ENCODE measurements around the gene TUT7.

DNA sequence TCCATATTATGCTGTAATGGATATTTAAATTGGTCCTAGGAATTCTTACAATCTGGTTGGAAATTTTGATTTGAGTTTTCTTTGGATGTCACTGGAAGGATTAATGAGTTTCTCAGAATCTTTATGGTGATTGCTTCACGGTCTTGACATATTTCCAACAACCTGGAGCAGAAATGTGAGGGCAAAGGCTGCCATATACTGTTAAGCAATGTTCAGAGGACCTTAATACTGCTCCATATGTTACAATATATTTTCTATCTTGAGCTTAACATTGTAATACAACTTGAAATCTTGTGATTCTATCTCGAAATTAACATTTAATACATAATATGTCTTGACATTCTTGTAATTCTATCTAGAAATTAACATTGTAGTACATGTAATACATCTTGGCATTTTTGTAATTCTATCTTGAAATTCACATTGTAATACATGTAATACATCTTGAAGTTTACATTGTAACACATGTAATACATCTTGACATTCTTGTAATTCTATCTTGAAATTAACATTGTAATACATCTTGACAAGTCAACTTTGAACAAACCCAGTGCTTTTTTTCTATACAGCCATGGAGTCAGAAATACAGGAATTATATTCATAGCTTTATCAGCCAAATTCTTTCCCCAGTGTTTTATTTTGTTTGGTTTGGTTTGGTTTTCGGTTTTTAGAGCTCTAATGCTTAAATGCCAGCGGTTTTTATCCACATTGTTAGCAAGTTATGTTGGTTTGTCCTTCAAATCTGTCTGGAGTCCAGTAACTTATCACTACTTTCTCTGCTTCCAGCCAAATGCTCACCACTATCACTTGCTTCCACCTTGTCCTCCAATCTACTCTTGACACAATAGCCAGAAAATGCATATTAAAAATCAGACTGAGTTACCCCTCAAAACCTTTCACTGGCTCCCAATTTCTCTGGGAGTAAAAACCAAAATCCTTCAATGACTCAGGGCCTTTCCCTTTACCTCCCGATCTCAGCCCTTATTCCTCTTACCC lies 3.0 kb upstream of the TUT7 start:
- TF ChIP-seq, protein P1, sequence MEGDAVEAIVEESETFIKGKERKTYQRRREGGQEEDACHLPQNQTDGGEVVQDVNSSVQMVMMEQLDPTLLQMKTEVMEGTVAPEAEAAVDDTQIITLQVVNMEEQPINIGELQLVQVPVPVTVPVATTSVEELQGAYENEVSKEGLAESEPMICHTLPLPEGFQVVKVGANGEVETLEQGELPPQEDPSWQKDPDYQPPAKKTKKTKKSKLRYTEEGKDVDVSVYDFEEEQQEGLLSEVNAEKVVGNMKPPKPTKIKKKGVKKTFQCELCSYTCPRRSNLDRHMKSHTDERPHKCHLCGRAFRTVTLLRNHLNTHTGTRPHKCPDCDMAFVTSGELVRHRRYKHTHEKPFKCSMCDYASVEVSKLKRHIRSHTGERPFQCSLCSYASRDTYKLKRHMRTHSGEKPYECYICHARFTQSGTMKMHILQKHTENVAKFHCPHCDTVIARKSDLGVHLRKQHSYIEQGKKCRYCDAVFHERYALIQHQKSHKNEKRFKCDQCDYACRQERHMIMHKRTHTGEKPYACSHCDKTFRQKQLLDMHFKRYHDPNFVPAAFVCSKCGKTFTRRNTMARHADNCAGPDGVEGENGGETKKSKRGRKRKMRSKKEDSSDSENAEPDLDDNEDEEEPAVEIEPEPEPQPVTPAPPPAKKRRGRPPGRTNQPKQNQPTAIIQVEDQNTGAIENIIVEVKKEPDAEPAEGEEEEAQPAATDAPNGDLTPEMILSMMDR (IDR thresholded peaks at IDR 0.05; ENCODE audit: low read depth, low read length) = no peak
- TF ChIP-seq EZH2phosphoT487 (IDR thresholded peaks at IDR 0.05; ENCODE audit: low read depth) = no peak

Data from OCI-LY3 (cell line).